ENCODE measurements around the gene SREBF2.
"Not testable (repeated sequence)": the region's sequence is repeated elsewhere in the genome, so short reads cannot be mapped to it uniquely, and the experiment has no call there.

SREBF2 gene

GRCh38 chr22:41946629-41947423 lies 113.9 kb downstream of the SREBF2 start, which contains the start of gene CENPM:
Gene CENPM, minus strand, starts transcription at chr22:41947152. Its CDS starts 76 bp downstream, at chr22:41947076.
- peaks cover 30% of the 10 kb centered on the region for H3K36me3 ChIP-seq (ENCODE audit: insufficient read depth, low read length)
- H3K27me3 ChIP-seq (ENCODE audit: insufficient read depth, low read length), result no peaks in the 10 kb centered on the region
- 2% methylated on average over 56 of the region's 56 CpGs for WGBS
- H3K9me3 ChIP-seq (ENCODE audit: insufficient read depth, low read depth, low read length), result no peaks in the 10 kb centered on the region
- peaks cover 6% of the 10 kb centered on the region for H3K4me1 ChIP-seq (ENCODE audit: insufficient read depth, low read length)
- H3K9ac ChIP-seq (ENCODE audit: low read depth, low read length), result peak within 1 kb of the TSS; percentile 78
- H3K27ac ChIP-seq (ENCODE audit: low read depth, low read length), result peak within 1 kb of the TSS; percentile 87
- peak within 1 kb of the TSS; percentile 58 for H3K4me3 ChIP-seq (ENCODE audit: low read length)

GRCh38 chr22:41947424-41948080 lies 114.6 kb downstream of the SREBF2 start:
- Histone ChIP-seq H3K36me3 (ENCODE audit: insufficient read depth, low read length) (peaks cover 27% of the 10 kb centered on the region), H3K4me1 (ENCODE audit: insufficient read depth, low read length) (peaks cover 6% of the 10 kb centered on the region), H3K9ac (ENCODE audit: low read depth, low read length) (peak overlapping the region; percentile 78; the same call in 1 of the 2 replicates), H3K9me3 (ENCODE audit: insufficient read depth, low read depth, low read length) (no peaks in the 10 kb centered on the region), H3K27me3 (ENCODE audit: insufficient read depth, low read length) (no peaks in the 10 kb centered on the region), H3K4me3 (ENCODE audit: low read length) (peak overlapping the region; percentile 58), H3K27ac (ENCODE audit: low read depth, low read length) (no peak overlapping the region)
- 87% methylated on average over 21 of the region's 21 CpGs for WGBS

- no peak overlapping the region for H3K4me3 ChIP-seq (ENCODE audit: low read length)
- no peaks in the 10 kb centered on the region for H3K9me3 ChIP-seq (ENCODE audit: insufficient read depth, low read depth, low read length)
- no peaks in the 10 kb centered on the region for H3K27me3 ChIP-seq (ENCODE audit: insufficient read depth, low read length)
- H3K4me1 ChIP-seq (ENCODE audit: insufficient read depth, low read length), result peaks cover 6% of the 10 kb centered on the region
- peaks cover 21% of the 10 kb centered on the region for H3K36me3 ChIP-seq (ENCODE audit: insufficient read depth, low read length)
- 96% methylated on average over 1 of the region's 2 CpGs for WGBS
- no peak overlapping the region for H3K27ac ChIP-seq (ENCODE audit: low read depth, low read length)
- H3K9ac ChIP-seq (ENCODE audit: low read depth, low read length), result no peak overlapping the region
Measured at GRCh38 chr22:41948142-41948541, 115.2 kb downstream of the SREBF2 start.

- peaks cover 13% of the 10 kb centered on the region for H3K36me3 ChIP-seq (ENCODE audit: insufficient read depth, low read length)
- not testable (repeated sequence) for H3K9ac ChIP-seq (ENCODE audit: low read depth, low read length); H3K4me1 ChIP-seq (ENCODE audit: insufficient read depth, low read length); H3K27ac ChIP-seq (ENCODE audit: low read depth, low read length); H3K4me3 ChIP-seq (ENCODE audit: low read length); H3K9me3 ChIP-seq (ENCODE audit: insufficient read depth, low read depth, low read length); H3K27me3 ChIP-seq (ENCODE audit: insufficient read depth, low read length)
- WGBS, result 91% methylated on average over 8 of the region's 8 CpGs
Measured at GRCh38 chr22:41948928-41949296, 116.0 kb downstream of the SREBF2 start.

- 92% methylated on average over 7 of the region's 7 CpGs for whole genome bisulfite sequencing
- no peaks in the 10 kb centered on the region for H3K9me3 ChIP-seq (ENCODE audit: insufficient read depth, low read depth, low read length)
- peaks cover 6% of the 10 kb centered on the region for H3K4me1 ChIP-seq (ENCODE audit: insufficient read depth, low read length)
- no peak overlapping the region for H3K9ac ChIP-seq (ENCODE audit: low read depth, low read length)
- H3K27ac ChIP-seq (ENCODE audit: low read depth, low read length), result no peak overlapping the region
- peaks cover 8% of the 10 kb centered on the region for H3K36me3 ChIP-seq (ENCODE audit: insufficient read depth, low read length)
- H3K4me3 ChIP-seq (ENCODE audit: low read length), result no peak overlapping the region
- H3K27me3 ChIP-seq (ENCODE audit: insufficient read depth, low read length), result no peaks in the 10 kb centered on the region
Measured at GRCh38 chr22:41949297-41949965, 116.5 kb downstream of the SREBF2 start.

- Histone ChIP-seq H3K27ac (ENCODE audit: low read depth, low read length) (no peak within 1 kb of the TSS), H3K9me3 (ENCODE audit: insufficient read depth, low read depth, low read length) (no peaks in the 10 kb centered on the region), H3K27me3 (ENCODE audit: insufficient read depth, low read length) (no peaks in the 10 kb centered on the region; the same call in 1 of the 2 replicates), H3K9ac (ENCODE audit: low read depth, low read length) (no peak within 1 kb of the TSS), H3K36me3 (ENCODE audit: insufficient read depth, low read length) (no peaks in the 10 kb centered on the region), H3K4me3 (ENCODE audit: low read length) (no peak within 1 kb of the TSS), H3K4me1 (ENCODE audit: insufficient read depth, low read length) (no peaks in the 10 kb centered on the region; the same call in 1 of the 2 replicates)
- 74% methylated on average over 16 of the region's 16 CpGs for WGBS
Measured at GRCh38 chr22:41951898-41952474, 119.1 kb downstream of the SREBF2 start, which contains the start of gene SMIM45. Gene SMIM45, plus strand, starts transcription at chr22:41952150.

- H3K4me3 ChIP-seq (ENCODE audit: low read length), result no peak overlapping the region
- H3K9me3 ChIP-seq (ENCODE audit: insufficient read depth, low read depth, low read length), result no peaks in the 10 kb centered on the region
- no peaks in the 10 kb centered on the region; the same call in 1 of the 2 replicates for H3K4me1 ChIP-seq (ENCODE audit: insufficient read depth, low read length)
- no peaks in the 10 kb centered on the region; the same call in 1 of the 2 replicates for H3K27me3 ChIP-seq (ENCODE audit: insufficient read depth, low read length)
- no peaks in the 10 kb centered on the region for H3K36me3 ChIP-seq (ENCODE audit: insufficient read depth, low read length)
- H3K9ac ChIP-seq (ENCODE audit: low read depth, low read length), result no peak overlapping the region
- 71% methylated on average over 2 of the region's 2 CpGs for WGBS
- no peak overlapping the region for H3K27ac ChIP-seq (ENCODE audit: low read depth, low read length)
Measured at GRCh38 chr22:41952713-41953112, 119.8 kb downstream of the SREBF2 start.
